GM23248 (cell line): ENCODE results near the gene C9orf72. TPM values are rescaled to one million over a fixed set of nuclear protein-coding genes. Genes with fewer than 3 reads are reported as not detected.

Source experiments
- DNase-seq: peaks from one replicate; pipeline ENCODE4 v3.0.0-alpha.2; 2015
- H2AFZ ChIP-seq: fragments of 200-600 bp; sonication (generic); 2 replicates; pipeline ENCODE4 v1.6.1; 2016; ENCODE audit warnings: antibody characterized with exemption
- H3F3A ChIP-seq: fragments of 200-600 bp; sonication (generic); 2 replicates; pipeline ENCODE4 v1.6.1; 2016; ENCODE audit warnings: mild to moderate bottlenecking, antibody characterized with exemption, mixed run types; ENCODE audit not compliant: insufficient read depth
- H3K27ac ChIP-seq: fragments of 200-600 bp; sonication (generic); 2 replicates; pipeline ENCODE4 v1.5.1; 2016; ENCODE audit warnings: mild to moderate bottlenecking
- H3K27me3 ChIP-seq: fragments of 200-600 bp; sonication (generic); replicated peaks from 2 replicates; pipeline ENCODE4 v1.6.1; 2016; ENCODE audit warnings: mild to moderate bottlenecking; ENCODE audit not compliant: insufficient read depth
- H3K36me3 ChIP-seq: fragments of 200-600 bp; sonication (generic); 2 replicates; pipeline ENCODE4 v1.6.1; 2016; ENCODE audit warnings: low read depth, mild to moderate bottlenecking
- H3K4me1 ChIP-seq: fragments of 200-600 bp; sonication (generic); 2 replicates; pipeline ENCODE4 v1.6.1; 2016; ENCODE audit warnings: mild to moderate bottlenecking; ENCODE audit not compliant: insufficient read depth
- H3K4me2 ChIP-seq: fragments of 200-600 bp; sonication (generic); one replicate; pipeline ENCODE4 v1.6.1; 2016; ENCODE audit warnings: mild to moderate bottlenecking; ENCODE audit not compliant: unreplicated experiment
- H3K4me3 ChIP-seq: fragments of 200-600 bp; sonication (generic); 2 replicates; pipeline ENCODE4 v1.5.1; 2016; ENCODE audit warnings: mild to moderate bottlenecking
- H3K79me2 ChIP-seq: fragments of 200-600 bp; sonication (generic); 2 replicates; pipeline ENCODE4 v1.6.1; 2016; ENCODE audit warnings: mild to moderate bottlenecking; ENCODE audit not compliant: insufficient read depth
- H3K9ac ChIP-seq: fragments of 200-600 bp; sonication (generic); 2 replicates; pipeline ENCODE4 v1.6.1; 2016; ENCODE audit warnings: mild to moderate bottlenecking
- H3K9me2 ChIP-seq: fragments of 200-600 bp; sonication (generic); 2 replicates; pipeline ENCODE4 v1.6.1; 2016; ENCODE audit warnings: mixed run types, mild to moderate bottlenecking, moderate library complexity; ENCODE audit not compliant: insufficient read depth
- H3K9me3 ChIP-seq: fragments of 200-600 bp; sonication (generic); one replicate; pipeline ENCODE4 v1.6.1; 2017; ENCODE audit warnings: low read depth
- H4K20me1 ChIP-seq: fragments of 200-600 bp; sonication (generic); 2 replicates; pipeline ENCODE4 v1.6.0; 2016; ENCODE audit not compliant: insufficient read depth
- EZH2 ChIP-seq: fragments of 200-600 bp; sonication (generic); IDR thresholded peaks from 2 replicates; pipeline ENCODE4 v1.6.1; 2018; ENCODE audit warnings: antibody characterized with exemption, mild to moderate bottlenecking; ENCODE audit not compliant: insufficient read depth, poor library complexity, severe bottlenecking
- EZH2phosphoT487 ChIP-seq: fragments of 200-600 bp; sonication (generic); IDR thresholded peaks from 2 replicates; pipeline ENCODE4 v1.6.1; 2018; ENCODE audit warnings: antibody characterized with exemption, moderate library complexity, mild to moderate bottlenecking, low read depth; ENCODE audit not compliant: insufficient read depth
- WGBS, 2 experiments: methylation state at CpG; one replicate each; pipeline ENCODE4 v1.1.6; 2015 to 2017; ENCODE audit warnings: low lambda C conversion rate in 2 of 2, low coverage in 1 of 2; ENCODE audit errors: missing lambda C conversion rate in 2 of 2; 5-methylcytosine and 5-hydroxymethylcytosine counted together
- in situ Hi-C: fragments of 300-500 bp; cut with MboI; formaldehyde crosslinking; loops from 2 replicates; pipeline ENCODE4 v1.15.0; 2020
- polyA plus RNA-seq: library from polyadenylated mRNA; unstranded; fragments of >200 nt; fragmentation: Nextera tagmentation; extraction: Ambion mirVana; gene quantifications from 2 replicates; pipeline ENCODE4 v1.2.1, GENCODE V29; 2016
- total RNA-seq: library from RNA; depleted of rRNA; stranded (reverse); fragments of >200 nt; shearing (Covaris generic); gene quantifications from 2 replicates; pipeline ENCODE4 v1.2.3, GENCODE V29; 2014

C9orf72 gene
- total and polyA plus RNA-seq, 2 experiments from 2014 or later = 3.3 to 4.0 TPM

- in situ Hi-C loops = loop anchor here (10.0 to 25.0 kb wide), 2 partner anchors 57 to 495 kb away; no protein-coding TSS in a partner anchor
- H3K79me2 ChIP-seq = no peaks in the 10 kb centered on the region
- no peak overlapping the region for H3K27ac ChIP-seq
- no peak for DNase-seq
- H4K20me1 ChIP-seq = no peaks in the 10 kb centered on the region
- no peaks in the 10 kb centered on the region for H3K9me2 ChIP-seq
- TF ChIP-seq EZH2 (no peak), EZH2phosphoT487 (no peak)
- no peaks in the 10 kb centered on the region for H3F3A ChIP-seq
- H3K4me2 ChIP-seq = no peak overlapping the region
- no peaks in the 10 kb centered on the region for H3K36me3 ChIP-seq
- no peak overlapping the region for H3K4me3 ChIP-seq
- H3K27me3 ChIP-seq = peaks cover 19% of the 10 kb centered on the region; the same call in 1 of the 2 replicates
- 79 to 88% methylated on average over 1 of the region's 1 CpG for WGBS, 2 experiments
- no peaks in the 10 kb centered on the region for H3K4me1 ChIP-seq
- no peaks in the 10 kb centered on the region for H3K9me3 ChIP-seq
- no peak overlapping the region for H2AFZ ChIP-seq
- H3K9ac ChIP-seq = no peak overlapping the region
Measured at GRCh38 chr9:27532046-27532445, 41.2 kb downstream of the C9orf72 start.

- Histone ChIP-seq H3K79me2 (no peaks in the 10 kb centered on the region), H3K4me1 (no peaks in the 10 kb centered on the region), H3K9me2 (no peaks in the 10 kb centered on the region), H3F3A (no peaks in the 10 kb centered on the region), H3K27me3 (peaks cover 21% of the 10 kb centered on the region; the same call in 1 of the 2 replicates), H3K4me3 (no peak overlapping the region), H4K20me1 (no peaks in the 10 kb centered on the region), H3K36me3 (no peaks in the 10 kb centered on the region), H3K27ac (no peak overlapping the region), H3K4me2 (no peak overlapping the region), H3K9me3 (no peaks in the 10 kb centered on the region), H3K9ac (no peak overlapping the region), H2AFZ (no peak overlapping the region)
- in situ Hi-C loops = loop anchor here (10.0 to 25.0 kb wide), 2 partner anchors 56 to 494 kb away; no protein-coding TSS in a partner anchor
- no peak for DNase-seq
- WGBS, 2 experiments = 51% methylated on average over 4 of the region's 4 CpGs
- no peak for TF ChIP-seq EZH2phosphoT487
- no peak for TF ChIP-seq EZH2
Measured at GRCh38 chr9:27530915-27531755, 42.1 kb downstream of the C9orf72 start.

- Histone ChIP-seq H3K79me2 (no peaks in the 10 kb centered on the region), H3K27ac (no peak within 1 kb of the TSS), H2AFZ (peak within 1 kb of the TSS; percentile 84), H4K20me1 (no peaks in the 10 kb centered on the region), H3K9me2 (no peaks in the 10 kb centered on the region), H3K4me3 (peak within 1 kb of the TSS; percentile 74), H3K9ac (peak within 1 kb of the TSS; percentile 9; the same call in 1 of the 2 replicates), H3K27me3 (peaks cover 21% of the 10 kb centered on the region; the same call in 1 of the 2 replicates), H3K9me3 (no peaks in the 10 kb centered on the region), H3F3A (no peaks in the 10 kb centered on the region), H3K36me3 (no peaks in the 10 kb centered on the region), H3K4me2 (peak within 1 kb of the TSS; percentile 84), H3K4me1 (no peaks in the 10 kb centered on the region)
- TF ChIP-seq EZH2phosphoT487 (no peak), EZH2 (peak; percentile 67)
- WGBS, 2 experiments = 5% methylated on average over 72 to 73 of the region's 74 CpGs
- DNase-seq = peak; percentile 74
- in situ Hi-C loops = loop anchor here (10.0 to 25.0 kb wide), 2 partner anchors 55 to 492 kb away; no protein-coding TSS in a partner anchor
Measured at GRCh38 chr9:27529316-27530278, 43.7 kb downstream of the C9orf72 start, which contains the start of gene MOB3B. Gene MOB3B, minus strand, starts transcription at chr9:27529814. Its CDS starts 74,264 bp downstream, at chr9:27455550.

GRCh38 chr9:27528886-27529315 lies 44.4 kb downstream of the C9orf72 start:
- in situ Hi-C loops = loop anchor here (25.0 kb wide), 1 partner anchor 492 kb away; no protein-coding TSS in a partner anchor
- no peaks in the 10 kb centered on the region for H3K9me3 ChIP-seq
- no peaks in the 10 kb centered on the region for H3K79me2 ChIP-seq
- peak overlapping the region; percentile 84 for H2AFZ ChIP-seq
- peaks cover 21% of the 10 kb centered on the region; the same call in 1 of the 2 replicates for H3K27me3 ChIP-seq
- no peaks in the 10 kb centered on the region for H3K9me2 ChIP-seq
- no peaks in the 10 kb centered on the region for H3K4me1 ChIP-seq
- peak overlapping the region; percentile 74 for H3K4me3 ChIP-seq
- no peak overlapping the region for H3K27ac ChIP-seq
- no peaks in the 10 kb centered on the region for H3F3A ChIP-seq
- no peaks in the 10 kb centered on the region for H4K20me1 ChIP-seq
- H3K9ac ChIP-seq = peak overlapping the region; percentile 9; the same call in 1 of the 2 replicates
- DNase-seq = peak; percentile 38
- TF ChIP-seq EZH2 (no peak), EZH2phosphoT487 (no peak)
- peak overlapping the region; percentile 84 for H3K4me2 ChIP-seq
- H3K36me3 ChIP-seq = no peaks in the 10 kb centered on the region
- WGBS, 2 experiments = 0 to 1% methylated on average over 24 to 25 of the region's 25 CpGs
